Omental fat pad (tissue), 4 donors: ENCODE measurements around the gene MAPK8IP3. TPM values are rescaled to one million over a fixed set of nuclear protein-coding genes. Genes with fewer than 3 reads are reported as not detected.

Experiments used
- ATAC-seq: fragments of 150-250 bp; one replicate; pipeline ENCODE4 v1.9.1; 2016; ENCODE audit warnings: mild to moderate bottlenecking, moderate library complexity; ENCODE audit not compliant: low FRiP score
- DNase-seq: peaks from one replicate; pipeline ENCODE4 v3.0.0-alpha.2; 2019; ENCODE audit warnings: low spot score
- CTCF ChIP-seq, 3 donors: fragments of 450-650 bp; IDR thresholded peaks; one replicate each; pipeline ENCODE4 v1.5.1; 2016 to 2017; ENCODE audit warnings: antibody characterized with exemption in 3 of 3, mild to moderate bottlenecking in 3 of 3, moderate library complexity in 2 of 3
- total RNA-seq, 4 donors: library from RNA; depleted of rRNA; stranded (reverse); fragments of >200 nt; gene quantifications; one replicate each; pipeline ENCODE4 v1.1.0, GENCODE V29; 2016

The MAPK8IP3 gene
- total RNA-seq, 4 donors from 2014 or later = 27.3 to 73.3 (median 51.6) TPM

- TF ChIP-seq CTCF (IDR thresholded peaks at IDR 0.05) = no peak
- DNase-seq (no peak), ATAC-seq (no peak)
These were observed 69.2 kb downstream of the MAPK8IP3 start for GRCh38 chr16:1775006-1775845.

GRCh38 chr16:1775846-1776671, 70.1 kb downstream of the MAPK8IP3 start:
- ATAC-seq (no peak), DNase-seq (no peak)
- no peak for TF ChIP-seq CTCF (IDR thresholded peaks at IDR 0.05)

GRCh38 chr16:1776672-1776955, 70.6 kb downstream of the MAPK8IP3 start:
- no peak for TF ChIP-seq CTCF (IDR thresholded peaks at IDR 0.05)
- ATAC-seq (no peak), DNase-seq (no peak)

GRCh38 chr16:1776991-1777374, 71.0 kb downstream of the MAPK8IP3 start:
- no peak for ATAC-seq
- TF ChIP-seq CTCF (IDR thresholded peaks at IDR 0.05) = no peak

GRCh38 chr16:1777375-1778199, 71.6 kb downstream of the MAPK8IP3 start:
- no peak for TF ChIP-seq CTCF (IDR thresholded peaks at IDR 0.05)
- DNase-seq (no peak), ATAC-seq (no peak)

More at GRCh38 chr16:1776991-1777374, 71.0 kb downstream of the MAPK8IP3 start:
- no peak for DNase-seq

GRCh38 chr16:1778200-1779179, 72.5 kb downstream of the MAPK8IP3 start:
- no peak for TF ChIP-seq CTCF (IDR thresholded peaks at IDR 0.05)
- ATAC-seq (no peak), DNase-seq (no peak)
